MG63 (cell line): ENCODE data around the gene TRIAP1. TPM values are rescaled to one million over a fixed set of nuclear protein-coding genes. Genes with fewer than 3 reads are reported as not detected.
"Not testable (repeated sequence)": the region's sequence is repeated elsewhere in the genome, so short reads cannot be mapped to it uniquely, and the experiment has no call there.

ENCODE experiments used
- DNase-seq: peaks from one replicate; pipeline ENCODE4 v3.0.0-alpha.2; 2020
- H3K27me3 ChIP-seq: fragments of 250-450 bp; sonication (Bioruptor Pico); 2 replicates; pipeline ENCODE4 v1.5.1; 2020; ENCODE audit warnings: mild to moderate bottlenecking, moderate library complexity
- H3K36me3 ChIP-seq: fragments of 250-450 bp; sonication (Bioruptor Pico); 2 replicates; pipeline ENCODE4 v1.5.1; 2020; ENCODE audit warnings: mild to moderate bottlenecking, moderate library complexity
- H3K4me3 ChIP-seq: fragments of 250-450 bp; sonication (Bioruptor Pico); 2 replicates; pipeline ENCODE4 v1.5.1; 2020; ENCODE audit warnings: mild to moderate bottlenecking, moderate library complexity
- H3K9me3 ChIP-seq: fragments of 250-450 bp; sonication (Bioruptor Pico); 2 replicates; pipeline ENCODE4 v1.5.1; 2020; ENCODE audit warnings: mild to moderate bottlenecking, moderate library complexity
- total RNA-seq: library from RNA; depleted of rRNA; stranded (reverse); fragments of >200 nt; shearing (Covaris generic); gene quantifications from 2 replicates; pipeline ENCODE4 v1.2.3, GENCODE V29; 2014; ENCODE audit warnings: low replicate concordance

TRIAP1 gene
- total RNA-seq, 1 experiment from 2014 or later, result 40.3 TPM

DNA sequence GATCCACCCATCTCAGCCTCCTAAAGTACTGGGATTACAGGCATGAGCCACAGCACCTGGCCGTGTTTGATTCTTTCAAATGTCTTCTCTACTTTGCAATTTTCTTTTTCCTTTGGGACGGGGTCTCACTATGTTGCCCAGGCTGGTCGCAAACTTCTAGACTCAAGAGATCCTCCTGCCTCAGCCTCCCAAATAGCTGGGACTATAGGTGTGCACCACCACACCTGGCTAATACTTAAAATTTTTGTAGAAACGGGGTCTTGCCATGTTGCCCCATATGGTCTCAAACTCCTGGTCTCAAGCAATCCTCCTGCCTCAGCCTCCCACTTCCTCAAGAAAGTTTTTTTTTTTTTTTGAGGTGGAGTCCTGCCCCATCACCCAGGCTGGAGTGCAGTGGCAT, 1.8 kb upstream of the TRIAP1 start:
- H3K4me3 ChIP-seq, result no peak overlapping the region
- H3K36me3 ChIP-seq, result peaks cover 63% of the 10 kb centered on the region
- no peaks in the 10 kb centered on the region for H3K27me3 ChIP-seq
- H3K9me3 ChIP-seq, result no peaks in the 10 kb centered on the region
- no peak for DNase-seq

DNA sequence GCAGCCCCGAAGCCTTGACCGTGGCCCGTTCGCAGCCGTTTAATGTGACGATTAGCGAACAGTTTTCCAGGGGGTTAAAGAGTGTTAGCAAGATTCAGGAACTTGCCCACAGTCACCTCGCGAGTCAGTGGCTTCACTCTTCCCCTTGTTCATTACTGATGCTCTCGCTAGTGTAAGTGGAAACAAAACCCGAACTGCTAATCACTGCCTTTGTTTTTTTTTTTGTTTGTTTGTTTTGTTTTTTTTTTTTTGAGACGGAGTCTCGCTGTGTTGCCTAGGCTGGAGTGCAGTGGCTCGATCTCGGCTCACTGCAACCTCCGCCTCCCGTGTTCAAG, 627 bp upstream of the TRIAP1 start:
- peaks cover 60% of the 10 kb centered on the region for H3K36me3 ChIP-seq
- not testable (repeated sequence) for H3K9me3 ChIP-seq, H3K27me3 ChIP-seq, DNase-seq
- peak overlapping the region; percentile 100 for H3K4me3 ChIP-seq

DNA sequence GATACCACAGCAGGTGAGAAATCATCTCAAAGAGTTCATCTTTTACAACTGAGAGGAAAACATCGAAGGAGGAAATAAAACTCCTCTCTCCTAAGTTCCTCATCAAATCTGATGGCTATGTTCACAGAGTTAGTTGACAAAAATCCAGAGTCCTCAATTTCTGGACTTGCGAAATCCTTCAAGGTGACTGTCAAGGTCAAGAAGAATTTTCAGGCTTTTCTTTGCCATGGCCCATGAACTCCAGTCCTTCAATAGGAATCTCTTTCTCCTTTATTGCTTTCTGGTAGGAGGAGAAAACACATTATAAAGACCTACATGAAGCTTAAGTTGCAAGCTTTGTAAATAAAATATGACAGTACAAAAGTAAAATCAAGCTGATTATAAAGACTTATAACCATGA, 1.5 kb downstream of the TRIAP1 start:
- Histone ChIP-seq H3K27me3 (no peaks in the 10 kb centered on the region), H3K36me3 (peaks cover 64% of the 10 kb centered on the region), H3K9me3 (no peaks in the 10 kb centered on the region), H3K4me3 (peak overlapping the region; percentile 100)
- DNase-seq, result no peak

DNA sequence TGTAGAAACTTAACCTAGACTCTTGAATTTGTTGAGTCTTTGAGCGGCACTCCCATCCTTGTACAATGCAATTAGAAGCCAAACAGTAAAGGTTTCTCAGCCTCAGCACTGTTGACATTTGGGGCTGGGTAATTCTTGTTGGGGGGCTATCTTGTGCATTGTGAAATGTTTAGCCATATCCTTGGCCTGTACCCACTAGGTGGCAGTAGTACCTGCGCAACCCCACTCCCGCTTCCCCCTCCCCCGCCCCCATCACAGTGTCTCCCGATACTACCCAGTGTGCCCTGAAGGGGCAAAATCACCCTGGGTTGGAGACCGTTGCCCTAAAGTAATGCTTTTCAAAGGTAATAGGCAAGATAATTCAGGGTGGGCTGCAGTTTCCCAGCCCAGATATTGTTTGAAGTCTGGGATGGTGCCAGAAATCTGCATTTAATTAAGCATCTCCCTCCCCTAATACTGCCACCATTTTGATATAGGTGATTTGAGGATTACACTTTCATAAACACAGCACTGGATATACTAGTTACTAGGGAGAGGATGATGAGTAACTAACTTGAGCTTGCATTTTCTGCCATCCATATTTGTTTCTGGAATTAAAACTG, 6.4 kb downstream of the TRIAP1 start:
- H3K36me3 ChIP-seq, result peaks cover 40% of the 10 kb centered on the region
- DNase-seq, result peak; percentile 20
- H3K9me3 ChIP-seq, result no peaks in the 10 kb centered on the region
- no peak overlapping the region for H3K4me3 ChIP-seq
- no peaks in the 10 kb centered on the region for H3K27me3 ChIP-seq

DNA sequence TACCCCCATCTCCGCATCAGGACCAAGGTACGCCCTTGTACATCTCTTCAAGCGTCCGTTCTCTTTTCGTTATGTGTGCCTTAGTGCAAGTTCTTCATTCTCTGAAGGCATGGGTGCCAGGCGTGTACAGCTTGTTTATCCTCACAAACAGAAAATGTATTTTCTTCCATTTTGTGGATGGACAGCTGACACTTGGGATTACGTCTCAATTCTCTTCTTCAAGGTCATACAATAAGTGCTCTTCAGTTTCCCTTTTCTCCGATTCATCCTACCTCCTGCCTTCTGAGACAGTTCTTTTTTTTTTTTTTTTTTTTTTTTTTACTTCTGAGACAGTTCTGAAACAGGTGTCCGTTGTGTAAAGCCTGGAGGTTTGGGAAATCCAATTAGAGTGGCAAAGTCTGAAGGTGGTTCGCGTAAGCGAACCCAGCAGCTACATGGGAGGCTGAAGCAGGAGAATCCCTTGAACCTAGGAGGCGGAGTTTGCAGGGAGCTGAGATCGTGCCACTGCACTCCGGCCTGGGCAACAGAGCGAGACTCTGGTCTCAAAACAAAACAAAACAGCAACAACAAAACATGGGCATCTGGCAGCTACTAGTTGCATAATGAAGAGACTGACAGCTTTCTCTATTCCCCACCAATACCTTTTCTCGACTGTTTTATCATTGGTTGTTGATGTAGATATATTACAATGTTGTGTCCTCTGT, 7.5 kb downstream of the TRIAP1 start:
- peaks cover 29% of the 10 kb centered on the region for H3K36me3 ChIP-seq
- H3K27me3 ChIP-seq, result no peaks in the 10 kb centered on the region
- DNase-seq, result no peak
- no peaks in the 10 kb centered on the region for H3K9me3 ChIP-seq
- peak overlapping the region; percentile 81 for H3K4me3 ChIP-seq

DNA sequence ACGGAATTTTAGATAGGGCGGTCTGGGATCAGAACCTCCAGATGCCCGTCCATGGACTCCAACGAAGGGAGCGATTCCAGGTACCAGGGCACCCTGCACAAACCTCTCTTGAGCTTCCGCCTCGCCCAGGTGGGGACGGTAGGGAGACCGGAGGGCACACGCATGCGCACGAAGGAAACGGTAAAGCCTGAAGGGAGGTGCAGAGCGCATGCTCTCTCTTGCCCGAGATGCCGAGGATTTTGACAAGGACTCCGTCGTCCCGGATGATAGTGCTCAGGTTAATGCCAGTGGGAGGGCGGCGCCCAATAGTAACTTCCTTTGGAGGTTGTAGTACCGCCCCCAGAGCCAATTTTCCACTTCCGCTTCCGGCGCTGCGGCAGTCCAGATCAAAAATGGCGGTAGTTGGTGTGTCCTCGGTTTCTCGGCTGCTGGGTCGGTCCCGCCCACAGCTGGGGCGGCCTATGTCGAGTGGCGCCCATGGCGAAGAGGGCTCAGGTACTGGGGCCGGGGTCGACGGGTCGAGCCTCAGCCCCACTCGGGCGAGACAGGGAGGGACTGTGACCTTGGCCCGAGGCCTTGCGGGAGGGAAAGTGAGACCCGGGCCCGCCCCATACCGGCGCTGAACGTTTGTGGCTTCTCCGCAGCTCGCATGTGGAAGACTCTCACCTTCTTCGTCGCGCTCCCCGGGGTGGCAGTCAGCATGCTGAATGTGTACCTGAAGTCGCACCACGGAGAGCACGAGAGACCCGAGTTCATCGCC, 8.3 kb downstream of the TRIAP1 start, which contains the start of gene COX6A1:
COX6A1 (plus strand) TSS at position 379 of the 760 bp plus-strand sequence; CDS start at position 393, 14 bp downstream.
- no peaks in the 10 kb centered on the region for H3K27me3 ChIP-seq
- H3K36me3 ChIP-seq, result peaks cover 23% of the 10 kb centered on the region
- peak within 1 kb of the TSS; percentile 81 for H3K4me3 ChIP-seq
- DNase-seq, result peak; percentile 97
- H3K9me3 ChIP-seq, result no peaks in the 10 kb centered on the region

DNA sequence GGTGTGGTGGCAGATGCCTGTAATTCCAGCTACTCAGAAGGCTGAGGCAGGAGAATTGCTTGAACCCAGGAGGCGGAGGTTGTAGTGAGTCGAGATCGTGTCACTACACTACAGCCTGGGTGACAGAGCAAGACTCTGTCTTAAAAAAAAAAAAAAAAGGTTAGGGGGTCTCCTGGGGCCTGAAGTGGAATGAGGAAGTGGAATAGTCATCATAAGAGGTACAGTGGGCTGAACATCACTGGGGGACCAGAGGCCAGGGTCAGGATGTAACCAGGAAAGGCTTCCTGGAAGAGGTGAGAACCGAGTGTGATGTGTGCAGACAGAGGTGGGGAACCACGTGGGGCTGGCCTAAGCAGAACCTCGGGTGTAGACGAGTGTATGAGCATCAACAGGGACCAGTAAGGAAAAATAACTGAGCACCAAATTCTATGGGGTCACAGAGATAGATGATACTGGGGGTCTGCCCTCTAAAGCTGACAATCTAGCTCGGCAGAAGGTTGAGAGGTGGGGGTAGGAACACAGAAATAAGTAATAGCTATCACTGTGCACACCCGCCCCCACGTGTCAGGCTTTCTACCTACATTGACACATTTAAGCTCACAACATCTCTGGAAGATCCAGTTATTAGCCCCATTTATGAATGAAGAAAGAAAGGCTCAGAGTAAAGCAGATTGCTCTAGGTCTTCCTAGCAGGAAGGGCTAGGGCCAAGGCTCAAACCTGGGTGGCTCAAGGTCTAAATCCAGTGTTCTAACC, 13.2 kb downstream of the TRIAP1 start:
- DNase-seq, result no peak
- Histone ChIP-seq H3K27me3 (no peaks in the 10 kb centered on the region; the same call in none of the 2 replicates), H3K9me3 (no peaks in the 10 kb centered on the region), H3K36me3 (no peaks in the 10 kb centered on the region), H3K4me3 (no peak overlapping the region)

DNA sequence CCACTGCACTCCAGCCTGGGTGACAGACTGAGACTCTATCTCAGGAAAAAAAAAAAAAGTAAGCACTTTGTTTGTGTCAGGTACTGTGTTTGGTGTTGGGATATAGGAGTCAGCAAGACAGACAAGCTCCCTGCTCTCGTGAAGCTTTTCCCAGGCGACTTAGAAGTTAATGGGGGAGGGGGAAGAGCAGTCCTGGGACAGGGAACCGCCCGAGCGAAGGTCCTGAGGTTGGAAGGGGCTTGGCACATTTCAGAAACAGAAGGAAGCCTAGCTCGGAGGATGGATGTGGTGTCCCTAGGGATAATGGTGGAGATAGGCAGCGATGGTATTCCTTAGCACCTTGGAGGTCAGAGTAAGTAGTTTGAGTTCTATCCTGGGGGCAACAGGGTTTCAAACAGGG, 16.8 kb downstream of the TRIAP1 start:
- no peak for DNase-seq
- Histone ChIP-seq H3K4me3 (no peak overlapping the region), H3K36me3 (no peaks in the 10 kb centered on the region), H3K9me3 (no peaks in the 10 kb centered on the region), H3K27me3 (no peaks in the 10 kb centered on the region; the same call in none of the 2 replicates)

DNA sequence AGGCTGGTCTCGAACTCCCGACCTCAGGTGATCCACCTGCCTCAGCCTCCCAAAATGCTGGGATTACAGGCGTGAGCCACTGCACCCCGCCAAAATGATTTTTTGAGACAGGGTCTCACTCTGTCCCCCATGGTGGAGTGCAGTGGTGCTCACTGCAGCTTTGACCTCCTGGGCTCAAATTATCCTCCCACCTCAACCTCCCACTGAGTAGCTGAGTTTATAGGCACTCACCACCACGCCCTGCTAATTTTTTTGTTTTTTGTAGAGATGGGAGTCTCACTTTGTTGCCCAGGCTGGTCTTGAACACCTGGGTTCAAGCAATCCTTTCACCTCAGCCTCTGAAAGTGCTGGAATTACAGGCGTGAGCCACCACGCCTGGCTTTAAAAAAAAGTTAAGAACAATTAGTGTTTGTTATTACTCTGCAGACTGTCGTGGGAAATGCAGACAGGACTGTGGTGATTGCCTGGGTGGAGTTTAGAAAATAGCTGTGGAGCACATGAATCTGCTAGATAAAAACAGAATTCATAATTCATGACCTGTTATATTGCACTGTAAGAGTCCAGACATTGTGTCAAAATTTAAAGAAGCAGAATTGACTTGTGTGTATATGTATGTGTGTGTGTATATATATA, 17.5 kb downstream of the TRIAP1 start:
- Histone ChIP-seq H3K9me3 (no peaks in the 10 kb centered on the region), H3K4me3 (no peak overlapping the region), H3K27me3 (no peaks in the 10 kb centered on the region; the same call in none of the 2 replicates), H3K36me3 (no peaks in the 10 kb centered on the region)
- DNase-seq, result no peak

DNA sequence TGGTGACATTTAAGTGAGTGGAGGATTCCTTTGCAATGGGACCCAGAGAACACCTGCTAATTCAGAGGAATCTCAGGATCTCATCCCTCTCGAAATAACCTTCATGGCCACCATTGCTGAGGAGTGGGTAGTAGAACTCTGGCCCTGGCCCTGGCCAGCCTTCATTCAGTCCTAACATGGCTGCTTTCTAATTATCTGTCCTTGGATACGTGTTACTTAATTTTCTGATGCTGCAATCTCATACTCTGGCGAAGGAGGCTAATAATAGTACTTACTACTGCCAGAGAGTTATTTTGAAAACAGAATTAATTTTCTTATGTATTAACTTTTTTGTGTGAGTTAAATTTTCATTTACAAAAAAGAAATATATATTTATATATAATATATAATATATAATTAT, 20.4 kb downstream of the TRIAP1 start:
- no peaks in the 10 kb centered on the region; the same call in 1 of the 2 replicates for H3K27me3 ChIP-seq
- no peaks in the 10 kb centered on the region for H3K36me3 ChIP-seq
- H3K4me3 ChIP-seq, result no peak overlapping the region
- no peaks in the 10 kb centered on the region for H3K9me3 ChIP-seq
- no peak for DNase-seq

DNA sequence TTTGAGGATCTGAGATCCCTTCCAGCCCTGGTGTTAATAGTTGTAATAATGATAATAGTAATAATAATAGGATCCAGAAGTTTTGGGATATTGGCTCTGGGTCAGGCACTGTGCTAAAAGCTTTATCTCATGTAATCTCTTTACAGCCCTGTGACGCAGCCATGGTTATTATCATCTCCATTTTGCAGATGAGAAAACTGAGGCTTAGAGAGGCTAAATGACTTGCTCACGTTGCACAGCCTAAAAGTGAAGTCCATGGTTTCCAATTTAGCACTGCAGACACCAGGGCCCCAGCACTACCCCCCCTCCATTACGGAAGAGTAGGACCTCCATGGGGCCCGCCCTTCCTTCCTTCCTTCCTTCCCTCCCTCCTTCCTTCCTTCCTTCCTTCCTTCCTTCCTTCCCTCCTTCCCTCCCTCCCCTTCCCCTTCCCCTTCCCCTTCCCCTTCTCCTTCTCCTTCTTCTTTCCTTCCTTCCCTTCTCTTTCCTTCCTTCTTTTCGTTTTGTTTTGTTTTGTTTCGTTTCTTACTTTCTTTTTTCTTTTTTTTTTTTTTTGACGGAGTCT, 23.2 kb downstream of the TRIAP1 start:
- no peaks in the 10 kb centered on the region for H3K27me3 ChIP-seq
- DNase-seq, result no peak
- no peaks in the 10 kb centered on the region for H3K36me3 ChIP-seq
- H3K9me3 ChIP-seq, result no peaks in the 10 kb centered on the region
- no peak overlapping the region for H3K4me3 ChIP-seq

DNA sequence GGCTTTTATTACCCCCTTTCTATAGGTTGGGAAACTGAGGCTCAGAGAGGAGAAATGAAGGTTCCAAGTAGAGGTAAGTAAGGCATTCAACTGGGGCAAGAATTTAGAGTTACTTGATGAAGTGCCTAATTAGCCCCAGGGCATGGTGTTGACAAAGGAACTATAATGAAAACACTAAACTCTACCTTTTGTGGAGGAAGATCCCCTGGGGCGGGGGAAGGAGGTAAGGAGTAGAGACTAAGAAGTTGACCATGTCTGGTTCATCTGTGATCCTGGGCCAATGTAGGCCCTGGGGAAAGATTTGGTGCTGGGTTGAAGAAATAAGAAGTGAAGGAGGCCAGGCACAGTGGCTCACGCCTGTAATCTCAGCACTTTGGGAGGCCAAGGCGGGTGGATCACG, 24.5 kb downstream of the TRIAP1 start:
- H3K27me3 ChIP-seq, result no peaks in the 10 kb centered on the region
- no peak overlapping the region for H3K4me3 ChIP-seq
- H3K36me3 ChIP-seq, result no peaks in the 10 kb centered on the region
- DNase-seq, result no peak
- H3K9me3 ChIP-seq, result no peaks in the 10 kb centered on the region

DNA sequence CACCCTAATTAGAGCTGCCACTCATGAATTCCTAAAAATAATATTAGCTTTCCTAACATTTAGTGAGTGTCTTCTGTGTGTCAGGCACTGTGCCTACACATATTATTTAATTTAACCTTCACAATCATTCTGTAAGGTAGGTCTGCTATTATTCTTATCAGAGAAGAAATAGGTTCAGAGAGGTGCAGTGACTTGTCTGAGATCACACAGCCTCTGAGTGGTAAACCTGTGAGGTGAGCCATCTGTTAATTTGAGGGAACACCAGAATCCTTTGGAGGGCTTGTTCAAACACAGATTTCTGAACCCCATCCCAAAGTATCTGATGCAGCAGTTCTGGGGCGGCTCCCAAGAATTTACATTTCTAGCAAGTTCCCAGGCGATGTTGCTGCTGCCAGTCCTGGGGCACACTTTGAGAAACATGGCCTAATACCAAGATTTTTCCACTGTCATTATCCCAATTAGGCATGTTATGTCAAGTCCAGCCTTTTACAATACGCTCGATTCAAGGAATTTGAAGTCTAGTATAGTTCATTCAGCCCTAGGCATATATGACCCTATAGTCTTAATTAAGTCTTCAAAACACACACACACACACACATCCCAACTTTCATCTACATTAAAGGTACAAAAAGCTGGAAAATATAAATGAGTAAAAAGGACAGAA, 28.1 kb downstream of the TRIAP1 start:
- Histone ChIP-seq H3K9me3 (no peaks in the 10 kb centered on the region), H3K36me3 (no peaks in the 10 kb centered on the region), H3K27me3 (no peaks in the 10 kb centered on the region), H3K4me3 (no peak overlapping the region)
- DNase-seq, result no peak

DNA sequence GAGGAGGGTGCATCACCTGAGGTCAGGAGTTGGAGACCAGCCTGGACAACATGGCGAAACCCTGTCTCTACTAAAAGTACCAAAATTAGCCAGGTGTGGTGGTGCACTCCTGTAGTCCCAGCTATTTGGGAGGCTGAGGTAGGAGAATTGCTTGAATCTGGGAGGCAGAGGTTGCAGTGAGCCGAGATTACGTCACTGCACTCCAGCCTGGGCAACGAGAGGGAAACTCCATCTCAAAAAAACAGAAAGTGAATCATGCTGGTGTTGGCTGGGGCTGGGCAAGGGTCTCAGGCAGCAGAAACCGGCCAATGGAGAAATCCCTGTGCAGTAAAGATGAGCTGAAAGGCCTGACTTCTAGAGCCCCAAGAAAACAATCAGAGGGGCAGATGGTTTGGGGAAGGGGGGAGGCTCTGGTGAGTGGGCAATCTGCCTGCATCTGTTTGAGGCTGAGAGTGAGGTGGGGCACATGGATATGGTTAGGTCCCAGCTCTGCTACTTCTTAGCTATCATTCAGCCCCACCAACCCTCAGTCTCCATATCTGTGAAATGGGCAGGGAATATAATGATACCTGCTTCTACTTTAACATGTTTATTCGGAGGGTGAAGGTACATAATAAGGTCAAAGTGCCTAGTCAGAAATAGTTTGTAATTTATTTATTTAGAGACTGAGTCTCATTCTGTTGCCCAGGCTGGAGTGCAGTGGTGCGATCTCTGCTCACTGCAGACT, 29.5 kb downstream of the TRIAP1 start:
- no peak overlapping the region for H3K4me3 ChIP-seq
- no peaks in the 10 kb centered on the region for H3K9me3 ChIP-seq
- no peak for DNase-seq
- no peaks in the 10 kb centered on the region for H3K27me3 ChIP-seq
- H3K36me3 ChIP-seq, result no peaks in the 10 kb centered on the region
